Body of pancreas (tissue), 4 donors: ENCODE results near the gene E2F1.

Source experiments
- CTCF ChIP-seq, 7 experiments: fragments of 450-650 bp in 4 of 7; fragments of 200-600 bp in 3 of 7; sonication (generic) in 3 of 7; IDR thresholded peaks; one replicate each; pipeline ENCODE4 v1.5.1; 2016 to 2019; ENCODE audit warnings: antibody characterized with exemption in 7 of 7
- POLR2A ChIP-seq, 3 donors: fragments of 450-650 bp; IDR thresholded peaks; one replicate each; pipeline ENCODE4 v1.6.1; 2016; ENCODE audit warnings: antibody characterized with exemption in 3 of 3, mild to moderate bottlenecking in 2 of 3

DNA sequence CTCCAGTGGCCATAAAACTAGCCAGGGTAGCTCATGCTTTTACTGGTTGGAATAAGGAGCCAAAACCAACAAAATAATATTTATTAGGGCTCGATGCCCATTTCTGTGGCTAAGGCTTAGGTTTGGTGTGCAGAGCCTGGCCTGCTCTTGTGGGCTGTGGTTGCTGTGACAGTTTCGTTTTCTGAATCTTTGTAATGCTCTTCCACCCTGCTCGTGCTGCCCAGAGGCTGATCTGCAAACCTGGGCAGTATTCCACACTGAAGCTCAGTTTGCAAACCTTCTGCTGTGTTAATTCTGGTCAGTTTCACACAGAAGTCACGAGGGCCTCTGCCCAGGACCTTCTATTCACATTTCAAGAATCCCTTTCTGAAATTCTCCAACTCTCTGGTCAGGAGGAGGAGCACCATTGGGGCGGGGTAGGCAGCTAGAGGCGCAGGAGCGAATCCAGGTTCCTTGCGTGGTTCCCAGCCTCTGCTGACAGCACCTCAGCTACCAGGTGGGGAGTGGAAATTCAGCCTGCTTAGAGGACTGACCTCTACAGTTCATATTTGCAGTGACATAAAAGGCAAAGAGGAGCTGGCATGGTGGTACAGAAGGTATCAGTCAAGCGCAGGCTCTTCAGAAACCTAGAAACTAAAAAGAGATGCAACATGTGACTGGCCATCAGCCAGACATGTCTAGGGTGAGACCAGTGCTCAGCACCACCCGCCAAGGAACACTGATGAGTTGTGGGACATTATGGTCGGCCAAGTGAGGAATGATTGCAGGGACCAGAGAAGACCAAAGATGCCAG lies 38.4 kb downstream of the E2F1 start:
- TF ChIP-seq POLR2A (IDR thresholded peaks at IDR 0.05) (peak in 1 of 3 donors; percentile 13), CTCF (IDR thresholded peaks at IDR 0.05) (no peak)
